ENCODE measurements around the gene CAMKMT.
"Not testable (repeated sequence)": the region's sequence is repeated elsewhere in the genome, so short reads cannot be mapped to it uniquely, and the experiment has no call there.

Gene CAMKMT

GRCh38 chr2:44450082-44450481, 88.3 kb downstream of the CAMKMT start:
- DNase-seq: no peak

DNA sequence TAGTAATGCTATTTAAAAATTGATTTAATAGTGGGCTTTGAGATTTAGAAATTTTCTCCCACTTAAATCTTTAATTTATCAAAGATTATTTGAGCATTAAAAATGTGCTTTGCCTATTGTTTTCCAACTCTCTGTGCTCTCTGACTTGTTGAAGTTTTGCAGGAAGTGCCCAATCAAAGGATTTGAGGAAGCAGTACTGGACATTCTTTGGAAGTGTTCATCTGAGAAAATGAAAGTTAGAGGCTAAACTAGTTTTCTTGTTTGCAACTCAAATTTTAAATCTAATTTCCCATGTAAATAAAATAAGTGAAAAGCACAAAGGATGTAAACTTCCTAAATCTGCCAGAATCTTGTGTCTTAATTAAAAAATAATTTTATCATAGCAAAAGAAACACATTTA, 89.1 kb downstream of the CAMKMT start:
- no peak for DNase-seq

- no peak for DNase-seq
Observed at GRCh38 chr2:44452069-44452583, 90.4 kb downstream of the CAMKMT start.

GRCh38 chr2:44453259-44453658, 91.5 kb downstream of the CAMKMT start:
- DNase-seq: no peak

DNA sequence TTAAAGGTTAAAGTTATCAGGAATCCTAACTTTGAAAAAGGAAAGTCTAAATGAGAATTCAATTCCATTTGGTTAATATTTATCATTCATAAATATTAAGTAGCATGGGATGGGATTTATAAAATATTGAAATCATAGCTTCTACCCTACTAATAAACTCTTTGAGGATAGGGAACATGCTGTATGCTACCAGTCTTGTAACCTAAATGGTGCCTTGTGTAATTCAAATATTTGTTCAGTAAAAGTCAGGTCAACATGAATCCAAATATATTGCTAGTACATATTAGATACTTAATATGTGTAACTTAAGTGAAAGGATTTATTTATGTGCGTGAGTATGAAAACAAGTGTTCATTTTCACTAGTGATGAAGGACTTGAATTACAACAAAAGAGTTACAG, 94.1 kb downstream of the CAMKMT start:
- DNase-seq: peak; percentile 15

DNA sequence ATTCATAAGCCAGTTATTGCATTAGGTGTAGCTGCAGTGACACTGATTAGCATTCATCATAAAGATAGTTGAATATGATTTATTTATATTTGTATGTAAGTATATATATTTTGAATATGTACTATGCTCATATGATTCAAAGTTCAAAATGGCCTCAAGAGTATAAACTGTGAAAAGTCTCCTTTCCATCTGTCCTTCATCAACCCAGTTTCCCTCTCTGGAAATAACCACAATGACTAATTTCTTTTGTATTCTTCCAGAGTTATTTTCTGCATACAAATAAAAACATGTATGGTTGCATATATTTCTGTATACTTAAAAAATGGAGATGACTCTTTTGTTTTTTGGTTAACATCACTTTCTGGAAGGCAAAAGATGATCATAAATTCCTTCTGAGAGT, 95.2 kb downstream of the CAMKMT start:
- no peak for DNase-seq

DNA sequence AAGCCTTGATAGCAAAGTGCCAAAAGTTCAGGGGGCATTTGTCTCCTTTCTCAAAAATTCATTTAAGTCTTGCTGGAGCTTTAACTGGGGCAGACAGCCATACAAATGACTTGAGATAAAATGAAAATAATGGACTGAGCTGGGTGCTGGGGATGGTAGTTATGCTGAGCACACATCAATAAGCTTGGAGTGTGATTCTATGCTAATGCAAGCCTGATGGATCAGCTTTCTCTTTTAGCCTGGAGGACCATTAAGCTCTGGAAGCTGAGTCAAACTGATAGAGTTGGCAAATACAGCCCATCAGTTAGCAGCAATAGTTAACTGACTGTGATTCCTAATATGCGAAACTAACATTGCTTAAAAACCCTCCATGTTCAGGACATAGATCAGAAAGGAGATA, 98.0 kb downstream of the CAMKMT start:
- DNase-seq: no peak

DNA sequence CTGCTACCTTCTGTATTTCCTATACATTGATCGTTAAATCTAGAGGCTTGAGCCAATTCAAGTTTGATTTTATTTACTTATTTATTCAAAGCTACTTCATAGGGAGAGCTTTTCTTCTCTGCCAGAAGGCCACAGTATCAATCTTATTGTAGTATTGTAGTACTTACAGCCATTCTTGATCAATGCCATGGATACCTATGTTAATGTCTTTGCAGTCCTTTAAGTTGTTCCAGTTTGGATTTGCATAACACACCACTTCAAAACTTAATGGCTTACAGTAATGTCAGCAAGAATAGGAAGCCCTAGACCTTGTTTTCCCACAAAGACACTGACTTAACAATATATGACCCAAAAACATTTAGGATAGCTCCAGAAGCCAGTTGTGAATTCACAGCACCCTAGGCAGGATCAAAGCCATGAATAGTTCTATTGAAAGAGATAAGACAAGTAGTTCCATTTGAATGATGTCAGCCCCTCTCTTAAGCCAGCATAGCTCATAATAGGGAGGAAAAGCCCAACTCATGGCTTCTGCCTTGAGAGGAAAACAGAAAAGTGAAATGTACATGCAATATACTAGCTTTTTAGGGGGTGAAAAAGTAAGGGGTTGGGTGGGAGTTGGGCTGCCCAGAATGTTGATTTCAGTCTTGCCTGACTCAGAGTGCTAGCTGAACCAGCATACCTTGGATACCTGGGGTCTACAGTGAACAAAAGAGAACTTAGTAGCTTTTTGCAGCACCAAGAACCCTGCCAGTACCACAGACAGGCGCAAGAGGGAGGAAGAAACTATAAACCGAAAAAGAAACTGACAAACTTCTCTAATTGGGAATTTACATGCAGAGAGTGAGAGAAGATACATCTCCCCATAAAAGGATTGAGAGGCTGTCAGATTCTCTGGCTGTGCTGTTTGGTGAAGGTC, 101.4 kb downstream of the CAMKMT start:
- DNase-seq: no peak

- no peak for DNase-seq
Observed at GRCh38 chr2:44464437-44464836, 102.7 kb downstream of the CAMKMT start.

- DNase-seq: no peak
Observed at GRCh38 chr2:44470151-44470550, 108.4 kb downstream of the CAMKMT start.

- no peak for DNase-seq
Observed at GRCh38 chr2:44477657-44478414, 116.1 kb downstream of the CAMKMT start.

- DNase-seq: peak; percentile 91
Observed at GRCh38 chr2:44479127-44479887, 117.6 kb downstream of the CAMKMT start.

DNA sequence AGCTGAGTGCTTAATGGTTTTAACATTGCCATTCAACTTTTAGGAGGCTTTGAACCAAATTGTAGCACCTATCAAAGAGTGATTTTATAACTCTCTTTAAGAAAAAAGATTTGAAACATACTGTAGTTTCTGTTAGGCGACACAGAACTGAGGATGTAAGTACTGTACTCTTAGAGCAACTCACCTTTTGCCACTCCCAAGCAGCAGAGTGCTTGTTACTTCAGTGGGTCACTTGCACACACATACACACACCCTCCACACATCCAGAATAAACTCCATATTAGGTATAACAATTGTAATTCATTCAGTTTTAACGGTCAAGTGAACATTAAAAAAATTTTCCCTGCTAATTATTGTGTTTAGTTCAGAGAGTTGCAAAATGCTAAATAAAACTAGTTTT, 118.3 kb downstream of the CAMKMT start:
- no peak for DNase-seq

DNA sequence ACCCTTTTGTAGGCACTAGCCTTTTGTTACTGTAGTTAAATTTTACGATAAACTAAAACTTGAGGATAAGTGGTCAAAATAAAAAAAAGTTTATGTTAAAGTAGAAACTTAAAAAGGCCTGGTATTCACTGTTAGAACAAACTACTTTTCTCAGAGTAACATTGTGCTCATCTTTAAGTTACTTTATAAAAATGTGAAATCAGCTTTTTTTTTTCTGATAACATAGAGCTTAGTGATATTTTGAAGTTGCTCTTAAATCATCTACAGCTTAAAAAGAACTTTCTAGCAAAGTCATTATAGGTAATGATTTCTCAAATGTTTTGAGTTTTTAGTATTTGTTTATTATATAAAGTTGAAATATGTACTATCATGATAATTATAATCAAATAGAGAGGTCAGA, 125.3 kb downstream of the CAMKMT start:
- DNase-seq: no peak

- DNase-seq: no peak
Observed at GRCh38 chr2:44490726-44491125, 129.0 kb downstream of the CAMKMT start.

DNA sequence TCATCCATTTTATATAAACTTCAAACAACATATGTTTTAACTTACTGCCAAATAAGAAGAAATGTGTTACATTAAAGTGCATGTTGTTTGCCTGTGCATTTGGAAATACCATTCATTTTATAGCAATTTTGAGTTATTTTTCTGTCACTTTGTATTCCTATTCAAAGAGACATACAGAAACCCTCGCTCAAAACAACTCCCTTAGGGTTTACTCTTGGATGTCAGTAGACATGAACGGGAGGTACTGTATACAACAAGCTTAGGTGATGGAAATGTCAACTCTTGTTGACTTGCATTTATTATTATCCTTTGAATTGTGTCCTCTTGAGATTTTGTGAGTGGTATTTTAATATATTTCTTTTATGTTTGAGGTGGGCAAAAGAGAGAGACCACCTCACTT, 132.3 kb downstream of the CAMKMT start:
- DNase-seq: no peak

DNA sequence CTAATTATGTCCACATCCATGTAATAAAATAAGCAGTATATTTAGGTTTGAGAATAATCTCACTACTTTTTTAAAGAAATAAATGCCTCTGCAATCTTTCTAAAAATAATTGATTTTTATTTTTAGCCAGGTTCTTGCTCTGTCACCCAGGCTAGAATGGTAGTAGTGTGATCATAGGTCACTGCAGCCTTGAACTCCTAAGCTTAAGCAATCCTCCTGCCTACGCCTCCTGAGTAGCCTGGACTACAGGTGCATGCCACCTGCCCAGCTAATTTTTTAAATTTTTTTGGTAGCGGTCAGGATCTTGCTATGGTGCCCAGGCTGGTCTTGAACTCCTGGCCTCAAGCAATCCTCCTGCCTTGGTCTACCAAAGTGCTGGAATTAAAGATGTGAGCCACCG, 133.3 kb downstream of the CAMKMT start:
- no peak for DNase-seq

DNA sequence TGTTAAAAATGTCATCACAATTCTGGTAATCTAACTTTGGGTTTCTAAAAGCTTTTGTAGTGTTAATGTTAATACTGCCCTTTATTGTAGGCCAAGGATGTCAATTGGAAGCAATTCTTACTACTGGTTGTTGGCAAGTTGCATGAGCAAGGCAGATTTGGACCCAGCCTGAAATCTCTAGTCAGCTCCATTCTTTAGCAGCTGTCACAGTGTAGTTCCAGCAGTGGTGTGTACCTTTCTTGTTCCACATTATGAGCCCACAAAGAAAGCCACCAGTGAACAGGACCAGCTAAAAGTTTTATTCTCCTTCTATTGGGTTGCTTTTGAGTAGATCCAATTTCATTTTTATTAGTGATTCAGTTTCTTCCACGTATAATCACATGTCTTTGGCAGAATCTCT, 133.8 kb downstream of the CAMKMT start:
- DNase-seq: no peak

DNA sequence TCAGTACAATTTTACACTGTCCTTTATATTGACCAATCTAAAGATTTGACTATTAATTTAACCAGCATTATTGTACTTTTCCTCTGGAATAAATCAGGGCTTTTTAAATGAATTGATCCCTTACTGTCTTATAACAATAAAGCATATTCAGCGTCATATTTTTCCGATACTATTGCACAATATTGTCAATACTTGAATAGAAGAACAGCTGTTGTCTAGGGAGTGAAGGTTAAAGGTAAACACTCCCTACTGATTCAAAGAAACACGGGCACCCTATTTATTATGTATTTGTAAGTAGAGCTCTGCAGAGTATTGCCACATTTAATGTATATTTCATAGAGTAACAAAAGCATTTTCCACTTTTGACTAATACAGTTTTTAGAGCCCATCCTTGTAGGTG, 134.4 kb downstream of the CAMKMT start:
- no peak for DNase-seq

GRCh38 chr2:44498551-44498950, 136.8 kb downstream of the CAMKMT start:
- DNase-seq: no peak

DNA sequence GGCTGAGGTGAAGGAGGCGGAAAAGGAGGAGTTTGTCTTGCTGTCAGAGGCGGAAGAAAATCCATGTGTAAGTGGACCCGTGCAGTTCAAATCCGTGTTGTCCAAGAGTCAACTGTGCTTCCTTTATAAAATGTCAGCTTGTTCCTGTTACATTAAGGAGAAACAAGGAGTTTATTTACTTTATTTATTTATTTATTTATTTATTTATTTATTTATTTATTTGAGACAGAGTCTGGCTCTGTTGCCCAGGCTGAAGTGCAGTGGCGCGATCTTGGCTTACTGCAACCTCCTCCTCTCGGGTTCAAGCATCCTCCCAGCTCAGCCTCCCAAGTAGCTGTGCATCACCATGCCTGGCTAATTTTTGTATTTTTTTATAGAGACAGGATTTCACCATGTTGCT, 143.9 kb downstream of the CAMKMT start:
- DNase-seq: not testable (repeated sequence)

DNA sequence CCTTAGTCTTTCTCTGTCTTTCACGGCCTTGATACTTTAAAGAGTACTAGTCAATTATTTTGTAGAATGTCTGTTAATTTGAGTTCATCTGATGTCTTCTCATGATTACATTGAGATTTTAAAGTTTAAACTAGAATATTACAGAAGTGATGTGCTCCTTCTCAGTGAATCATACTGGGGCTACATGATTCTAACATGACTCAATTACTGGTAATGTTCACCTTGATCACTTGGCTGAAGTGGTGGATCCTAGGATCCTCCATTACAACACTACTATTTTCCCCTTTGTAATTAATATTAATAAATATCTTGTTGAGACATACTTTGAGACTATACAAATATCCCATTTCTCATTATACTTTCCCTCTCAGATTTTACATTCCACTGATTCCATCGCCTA, 148.5 kb downstream of the CAMKMT start:
- DNase-seq: no peak

- no peak for DNase-seq
Observed at GRCh38 chr2:44515416-44515815, 153.7 kb downstream of the CAMKMT start.

Measured in DMS53 (cell line).